Liver (tissue), 9 donors: ENCODE data around the gene TAS2R4. TPM values are rescaled to one million over a fixed set of nuclear protein-coding genes. Genes with fewer than 3 reads are reported as not detected.
A peak's percentile ranks its signal among the peaks of the same experiment; 100 is the strongest.

Source experiments
- DNase-seq: peaks from one replicate; pipeline ENCODE4 v3.0.0-alpha.2; 2017; ENCODE audit warnings: low spot score
- H3K27ac ChIP-seq, 2 donors: one replicate each; pipeline ENCODE4 v1.7.0; 2013; ENCODE audit warnings: inconsistent platforms in 2 of 2, low read length in 2 of 2, control low read depth in 1 of 2, low read depth in 1 of 2, mild to moderate bottlenecking in 1 of 2
- H3K27me3 ChIP-seq, 4 donors: one replicate each; pipeline versions ENCODE4 v1.6.1 to v1.7.0; 2013; ENCODE audit warnings: low read length in 3 of 4, inconsistent platforms in 1 of 4, mild to moderate bottlenecking in 1 of 4, moderate library complexity in 1 of 4; ENCODE audit not compliant: control insufficient read depth in 4 of 4, insufficient read depth in 4 of 4
- H3K36me3 ChIP-seq, 4 donors: one replicate each; pipeline versions ENCODE4 v1.6.1 to v1.7.0; 2013; ENCODE audit warnings: low read length in 3 of 4, mild to moderate bottlenecking in 3 of 4, low read depth in 1 of 4, moderate library complexity in 1 of 4; ENCODE audit not compliant: control insufficient read depth in 4 of 4, insufficient read depth in 3 of 4
- H3K4me1 ChIP-seq, 4 donors: one replicate each; pipeline versions ENCODE4 v1.6.1 to v1.7.0; 2013; ENCODE audit warnings: low read length in 3 of 4, mild to moderate bottlenecking in 3 of 4, moderate library complexity in 1 of 4; ENCODE audit not compliant: control insufficient read depth in 4 of 4, insufficient read depth in 4 of 4
- H3K4me3 ChIP-seq, 3 donors: one replicate each; pipeline versions ENCODE4 v1.6.1 to v1.7.0; 2013; ENCODE audit warnings: low read length in 3 of 3, control low read depth in 1 of 3, low read depth in 1 of 3, mild to moderate bottlenecking in 1 of 3
- H3K9ac ChIP-seq, 2 donors: one replicate each; pipeline ENCODE4 v1.7.0; 2013; ENCODE audit warnings: low read length in 2 of 2, mild to moderate bottlenecking in 2 of 2, moderate library complexity in 2 of 2, control low read depth in 1 of 2, low read depth in 1 of 2
- H3K9me3 ChIP-seq, 4 donors: one replicate each; pipeline versions ENCODE4 v1.6.1 to v1.7.0; 2013; ENCODE audit warnings: low read length in 3 of 4; ENCODE audit not compliant: control insufficient read depth in 4 of 4
- EGR1 ChIP-seq, 2 donors: IDR thresholded peaks; 2 replicates each; pipeline ENCODE4 v1.6.1; 2016 to 2018; ENCODE audit warnings: antibody characterized with exemption in 2 of 2, low read depth in 2 of 2
- FOXA2 ChIP-seq: IDR thresholded peaks from 2 replicates; pipeline ENCODE4 v1.6.1; 2016; ENCODE audit warnings: antibody characterized with exemption
- HNF4A ChIP-seq, 2 donors: conservative IDR thresholded peaks; 2 replicates each; pipeline ENCODE4 v1.6.1; 2016; ENCODE audit warnings: antibody characterized with exemption in 2 of 2, mild to moderate bottlenecking in 2 of 2
- SP1 ChIP-seq: IDR thresholded peaks from 2 replicates; pipeline ENCODE4 v1.6.1; 2018; ENCODE audit warnings: antibody characterized with exemption, mild to moderate bottlenecking
- TAF1 ChIP-seq: conservative IDR thresholded peaks from 2 replicates; pipeline ENCODE4 v1.6.1; 2016; ENCODE audit warnings: antibody characterized with exemption, mild to moderate bottlenecking
- YY1 ChIP-seq: IDR thresholded peaks from 2 replicates; pipeline ENCODE4 v1.6.1; 2016; ENCODE audit warnings: antibody characterized with exemption, mild to moderate bottlenecking
- WGBS: extraction: QIAGEN DNeasy Blood & Tissue Kit; methylation state at CpG from one replicate; pipeline ENCODE4 v1.1.7; 2013; 5-methylcytosine and 5-hydroxymethylcytosine counted together
- polyA plus RNA-seq, 2 donors: library from polyadenylated mRNA; stranded (reverse) in 1 of 2; unstranded in 1 of 2; fragments of 200-250 nt in 1 of 2; fragments of >200 nt in 1 of 2; fragmentation: Nextera tagmentation in 1 of 2; extraction: Ambion mirVana in 1 of 2; gene quantifications; one replicate each; pipeline versions ENCODE4 v1.2.1 to v1.2.3, GENCODE V29; 2013 to 2015
- total RNA-seq, 2 donors: library from RNA; depleted of rRNA; stranded (reverse); fragments of >200 nt; gene quantifications; one replicate each; pipeline ENCODE4 v1.2.3, GENCODE V29; 2014
- TF ChIP-seq, protein P1 (sequence below): IDR thresholded peaks from 2 replicates; pipeline ENCODE4 v1.6.1; 2016; ENCODE audit warnings: antibody characterized with exemption
- TF ChIP-seq, protein P2 (sequence below): fragments of 150-350 bp; IDR thresholded peaks from 2 replicates; pipeline ENCODE4 v1.5.1; 2017; ENCODE audit warnings: improper control_type of control experiment, low read depth, low read length; ENCODE audit not compliant: missing input control
- TF ChIP-seq, protein P3 (sequence below): IDR thresholded peaks from 2 replicates; pipeline ENCODE4 v1.6.1; 2016; ENCODE audit warnings: antibody characterized with exemption
- donor health status: healthy.
- donor health status: healthy.
- donor health status: healthy.
- donor health status: healthy.
- donor health status: healthy.

The TAS2R4 gene
- total and polyA plus RNA-seq, 4 donors, result 0.03 to 3.2 (median 0.42) TPM; not detected in 1

DNA sequence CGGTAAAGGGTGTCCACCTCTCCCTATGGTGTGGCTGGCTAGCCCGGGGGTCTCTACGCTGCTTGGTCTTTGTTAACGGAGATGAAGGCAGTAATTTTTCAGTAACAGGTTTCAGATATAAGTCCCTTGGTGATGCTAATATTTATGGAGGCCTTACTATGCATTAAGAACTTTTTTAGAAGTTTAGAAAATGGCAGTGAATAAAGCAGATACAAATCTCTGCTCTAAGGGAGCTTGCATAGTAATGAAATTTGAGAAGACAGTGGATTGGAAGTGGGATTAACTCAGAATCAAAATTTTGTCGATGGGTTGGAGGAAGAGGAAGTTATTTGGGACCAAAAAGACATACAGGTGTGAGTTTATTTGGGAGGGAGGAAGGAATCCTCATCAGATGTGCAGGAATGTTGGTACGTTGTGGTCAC lies 37.9 kb upstream of the TAS2R4 start:
- under 1% methylated on average over 6 of the region's 6 CpGs for WGBS
- peaks cover 10 to 25% (median 17%) of the 10 kb centered on the region in 4 donors for H3K36me3 ChIP-seq
- H3K9ac ChIP-seq, result peak overlapping the region; percentile 23 to 87
- peaks cover 8 to 15% (median 12%) of the 10 kb centered on the region in 4 donors for H3K4me1 ChIP-seq
- peak overlapping the region; percentile 68 to 93 (median 92) for H3K4me3 ChIP-seq
- DNase-seq, result no peak
- no peaks in the 10 kb centered on the region for H3K9me3 ChIP-seq
- TF ChIP-seq EGR1 (IDR thresholded peaks at IDR 0.05; ENCODE audit: low read depth in 2 of 2) (no peak), FOXA2 (no peak), HNF4A (conservative IDR thresholded peaks at IDR 0.05) (no peak), SP1 (no peak), TAF1 (no peak)
- TF ChIP-seq, protein P1, sequence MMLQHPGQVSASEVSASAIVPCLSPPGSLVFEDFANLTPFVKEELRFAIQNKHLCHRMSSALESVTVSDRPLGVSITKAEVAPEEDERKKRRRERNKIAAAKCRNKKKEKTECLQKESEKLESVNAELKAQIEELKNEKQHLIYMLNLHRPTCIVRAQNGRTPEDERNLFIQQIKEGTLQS, result no peak
- TF ChIP-seq, protein P2, sequence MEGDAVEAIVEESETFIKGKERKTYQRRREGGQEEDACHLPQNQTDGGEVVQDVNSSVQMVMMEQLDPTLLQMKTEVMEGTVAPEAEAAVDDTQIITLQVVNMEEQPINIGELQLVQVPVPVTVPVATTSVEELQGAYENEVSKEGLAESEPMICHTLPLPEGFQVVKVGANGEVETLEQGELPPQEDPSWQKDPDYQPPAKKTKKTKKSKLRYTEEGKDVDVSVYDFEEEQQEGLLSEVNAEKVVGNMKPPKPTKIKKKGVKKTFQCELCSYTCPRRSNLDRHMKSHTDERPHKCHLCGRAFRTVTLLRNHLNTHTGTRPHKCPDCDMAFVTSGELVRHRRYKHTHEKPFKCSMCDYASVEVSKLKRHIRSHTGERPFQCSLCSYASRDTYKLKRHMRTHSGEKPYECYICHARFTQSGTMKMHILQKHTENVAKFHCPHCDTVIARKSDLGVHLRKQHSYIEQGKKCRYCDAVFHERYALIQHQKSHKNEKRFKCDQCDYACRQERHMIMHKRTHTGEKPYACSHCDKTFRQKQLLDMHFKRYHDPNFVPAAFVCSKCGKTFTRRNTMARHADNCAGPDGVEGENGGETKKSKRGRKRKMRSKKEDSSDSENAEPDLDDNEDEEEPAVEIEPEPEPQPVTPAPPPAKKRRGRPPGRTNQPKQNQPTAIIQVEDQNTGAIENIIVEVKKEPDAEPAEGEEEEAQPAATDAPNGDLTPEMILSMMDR, result no peak
- TF ChIP-seq, protein P3, sequence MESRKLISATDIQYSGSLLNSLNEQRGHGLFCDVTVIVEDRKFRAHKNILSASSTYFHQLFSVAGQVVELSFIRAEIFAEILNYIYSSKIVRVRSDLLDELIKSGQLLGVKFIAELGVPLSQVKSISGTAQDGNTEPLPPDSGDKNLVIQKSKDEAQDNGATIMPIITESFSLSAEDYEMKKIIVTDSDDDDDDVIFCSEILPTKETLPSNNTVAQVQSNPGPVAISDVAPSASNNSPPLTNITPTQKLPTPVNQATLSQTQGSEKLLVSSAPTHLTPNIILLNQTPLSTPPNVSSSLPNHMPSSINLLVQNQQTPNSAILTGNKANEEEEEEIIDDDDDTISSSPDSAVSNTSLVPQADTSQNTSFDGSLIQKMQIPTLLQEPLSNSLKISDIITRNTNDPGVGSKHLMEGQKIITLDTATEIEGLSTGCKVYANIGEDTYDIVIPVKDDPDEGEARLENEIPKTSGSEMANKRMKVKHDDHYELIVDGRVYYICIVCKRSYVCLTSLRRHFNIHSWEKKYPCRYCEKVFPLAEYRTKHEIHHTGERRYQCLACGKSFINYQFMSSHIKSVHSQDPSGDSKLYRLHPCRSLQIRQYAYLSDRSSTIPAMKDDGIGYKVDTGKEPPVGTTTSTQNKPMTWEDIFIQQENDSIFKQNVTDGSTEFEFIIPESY, result no peak
- peak overlapping the region; percentile 74 to 79 for H3K27ac ChIP-seq
- H3K27me3 ChIP-seq, result no peaks in the 10 kb centered on the region

DNA sequence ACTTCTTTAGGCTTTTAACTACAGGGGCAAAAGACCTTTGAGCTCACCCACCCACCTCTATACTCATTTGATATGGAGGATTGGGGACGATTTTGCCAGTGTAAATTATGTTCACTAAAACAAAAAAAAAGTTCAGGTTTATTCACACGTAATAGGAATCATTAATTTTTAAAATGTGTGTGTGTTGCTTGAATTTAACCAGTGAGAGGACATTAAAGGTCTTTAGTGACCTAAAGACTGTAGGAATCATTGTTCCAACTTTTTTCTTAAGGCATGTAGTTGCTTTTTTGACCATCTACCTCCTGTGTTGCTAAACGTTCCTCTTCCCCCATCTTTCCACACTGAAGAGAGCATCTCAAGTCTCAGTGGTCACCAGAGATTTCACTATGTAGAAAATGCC lies 37.2 kb upstream of the TAS2R4 start:
- peak overlapping the region in 2 of 3 donors; percentile 68 to 92 for H3K4me3 ChIP-seq
- no peak for DNase-seq
- no peak overlapping the region for H3K9ac ChIP-seq
- no peak overlapping the region for H3K27ac ChIP-seq
- H3K36me3 ChIP-seq, result peaks cover 12 to 31% (median 23%) of the 10 kb centered on the region in 4 donors
- TF ChIP-seq, protein P2, result no peak
- TF ChIP-seq TAF1 (no peak), YY1 (no peak)
- H3K9me3 ChIP-seq, result no peaks in the 10 kb centered on the region
- H3K4me1 ChIP-seq, result peaks cover 8 to 15% (median 12%) of the 10 kb centered on the region in 4 donors
- H3K27me3 ChIP-seq, result no peaks in the 10 kb centered on the region
- 80% methylated on average over 3 of the region's 3 CpGs for WGBS

DNA sequence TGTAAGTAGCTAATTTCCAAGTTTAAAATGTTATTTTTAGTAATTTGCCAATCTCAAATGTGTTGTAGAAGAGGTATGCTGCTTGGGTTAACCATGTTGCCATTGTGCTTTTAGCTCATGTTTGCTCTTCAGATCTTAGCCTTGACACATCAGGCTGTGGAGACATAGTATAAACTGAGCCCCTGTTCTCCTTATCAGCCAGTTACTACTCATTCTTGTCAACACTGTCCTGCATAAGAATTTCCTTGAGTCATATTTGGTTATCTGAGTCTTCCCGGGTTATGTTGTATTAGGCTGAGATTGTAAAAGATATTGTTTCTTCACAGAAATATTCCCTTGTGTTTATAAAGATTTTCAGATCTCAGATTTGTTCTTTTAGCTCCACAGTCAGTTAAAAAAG lies 34.2 kb upstream of the TAS2R4 start:
- TF ChIP-seq HNF4A (conservative IDR thresholded peaks at IDR 0.05), result no peak
- Histone ChIP-seq H3K27ac (no peak overlapping the region), H3K27me3 (no peaks in the 10 kb centered on the region), H3K4me1 (peaks cover 6 to 12% (median 11%) of the 10 kb centered on the region in 4 donors), H3K36me3 (peaks cover 18 to 52% (median 42%) of the 10 kb centered on the region in 4 donors), H3K9ac (no peak overlapping the region), H3K9me3 (no peaks in the 10 kb centered on the region), H3K4me3 (no peak overlapping the region)
- 88% methylated on average over 1 of the region's 1 CpG for WGBS
- no peak for DNase-seq
